A673 (cell line): ENCODE measurements around the gene STUB1.

Experiments
- EZH2 ChIP-seq: fragments of 200-600 bp; sonication (generic); IDR thresholded peaks from 2 replicates; pipeline ENCODE4 v1.6.1; 2017; ENCODE audit warnings: borderline replicate concordance, low read depth, mild to moderate bottlenecking, mixed read lengths, antibody characterized with exemption, low read length; ENCODE audit not compliant: poor library complexity, severe bottlenecking
- TF ChIP-seq, protein P1 (sequence below): fragments of 300-800, 200-600 bp; sonication (generic); conservative IDR thresholded peaks from 2 replicates; pipeline ENCODE4 v1.5.1; 2017; ENCODE audit warnings: low read depth, mild to moderate bottlenecking, antibody characterized with exemption, low read length, moderate library complexity, mixed read lengths

DNA sequence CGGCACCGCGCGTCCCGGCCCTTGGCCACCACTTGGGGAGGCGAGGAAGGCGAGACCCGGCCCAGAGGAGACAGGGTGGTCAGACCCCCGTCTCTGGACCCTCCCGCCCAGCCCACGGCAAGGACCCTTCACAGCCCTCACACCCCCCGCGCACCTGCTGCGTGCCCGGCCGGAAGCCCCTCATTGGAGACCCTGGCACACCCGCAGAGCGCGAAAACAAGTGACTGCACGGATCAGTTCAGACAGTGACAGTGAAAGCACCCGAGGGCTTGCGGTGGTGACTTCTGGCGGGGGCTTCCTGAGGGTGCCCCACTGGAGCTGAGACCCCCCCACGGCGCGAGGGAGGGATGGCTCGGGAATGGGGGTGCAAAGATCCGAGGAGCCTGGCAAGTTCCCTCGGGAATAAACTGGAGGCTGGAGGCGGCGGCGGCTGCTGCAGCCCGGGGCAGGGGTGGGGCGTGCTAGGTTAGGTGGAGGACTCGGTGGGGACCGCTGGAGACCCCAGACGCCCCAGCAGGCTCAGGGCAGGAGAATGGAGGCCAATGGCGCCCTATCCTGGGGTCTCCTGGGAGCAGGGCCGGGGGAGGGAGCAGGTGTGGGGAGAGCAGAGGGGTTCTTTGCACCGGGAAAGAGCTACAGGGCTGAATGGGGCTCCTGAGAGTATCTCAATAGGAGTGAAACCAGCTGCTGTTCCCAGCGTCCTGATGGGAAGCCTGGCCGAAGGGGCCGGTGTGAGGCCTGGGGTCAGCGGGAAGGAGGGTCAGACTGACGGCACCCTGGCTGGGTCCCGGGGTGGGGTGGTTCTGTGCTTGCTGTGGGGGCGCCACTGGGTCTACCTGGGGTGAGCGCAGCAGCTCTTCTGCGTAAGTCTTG, 26.2 kb downstream of the STUB1 start:
- TF ChIP-seq, protein P1, sequence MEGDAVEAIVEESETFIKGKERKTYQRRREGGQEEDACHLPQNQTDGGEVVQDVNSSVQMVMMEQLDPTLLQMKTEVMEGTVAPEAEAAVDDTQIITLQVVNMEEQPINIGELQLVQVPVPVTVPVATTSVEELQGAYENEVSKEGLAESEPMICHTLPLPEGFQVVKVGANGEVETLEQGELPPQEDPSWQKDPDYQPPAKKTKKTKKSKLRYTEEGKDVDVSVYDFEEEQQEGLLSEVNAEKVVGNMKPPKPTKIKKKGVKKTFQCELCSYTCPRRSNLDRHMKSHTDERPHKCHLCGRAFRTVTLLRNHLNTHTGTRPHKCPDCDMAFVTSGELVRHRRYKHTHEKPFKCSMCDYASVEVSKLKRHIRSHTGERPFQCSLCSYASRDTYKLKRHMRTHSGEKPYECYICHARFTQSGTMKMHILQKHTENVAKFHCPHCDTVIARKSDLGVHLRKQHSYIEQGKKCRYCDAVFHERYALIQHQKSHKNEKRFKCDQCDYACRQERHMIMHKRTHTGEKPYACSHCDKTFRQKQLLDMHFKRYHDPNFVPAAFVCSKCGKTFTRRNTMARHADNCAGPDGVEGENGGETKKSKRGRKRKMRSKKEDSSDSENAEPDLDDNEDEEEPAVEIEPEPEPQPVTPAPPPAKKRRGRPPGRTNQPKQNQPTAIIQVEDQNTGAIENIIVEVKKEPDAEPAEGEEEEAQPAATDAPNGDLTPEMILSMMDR: no peak
- TF ChIP-seq EZH2: peak; percentile 7
